GM20431 (cell line): ENCODE measurements around the gene CUEDC1.

Experiments used
- in situ Hi-C: fragments of 300-500 bp; cut with MseI, MboI; formaldehyde crosslinking; loops from one replicate; pipeline ENCODE4 v1.15.0; 2020; ENCODE audit warnings: low sequenced_read_pairs; ENCODE audit not compliant: unreplicated experiment

The CUEDC1 gene

DNA sequence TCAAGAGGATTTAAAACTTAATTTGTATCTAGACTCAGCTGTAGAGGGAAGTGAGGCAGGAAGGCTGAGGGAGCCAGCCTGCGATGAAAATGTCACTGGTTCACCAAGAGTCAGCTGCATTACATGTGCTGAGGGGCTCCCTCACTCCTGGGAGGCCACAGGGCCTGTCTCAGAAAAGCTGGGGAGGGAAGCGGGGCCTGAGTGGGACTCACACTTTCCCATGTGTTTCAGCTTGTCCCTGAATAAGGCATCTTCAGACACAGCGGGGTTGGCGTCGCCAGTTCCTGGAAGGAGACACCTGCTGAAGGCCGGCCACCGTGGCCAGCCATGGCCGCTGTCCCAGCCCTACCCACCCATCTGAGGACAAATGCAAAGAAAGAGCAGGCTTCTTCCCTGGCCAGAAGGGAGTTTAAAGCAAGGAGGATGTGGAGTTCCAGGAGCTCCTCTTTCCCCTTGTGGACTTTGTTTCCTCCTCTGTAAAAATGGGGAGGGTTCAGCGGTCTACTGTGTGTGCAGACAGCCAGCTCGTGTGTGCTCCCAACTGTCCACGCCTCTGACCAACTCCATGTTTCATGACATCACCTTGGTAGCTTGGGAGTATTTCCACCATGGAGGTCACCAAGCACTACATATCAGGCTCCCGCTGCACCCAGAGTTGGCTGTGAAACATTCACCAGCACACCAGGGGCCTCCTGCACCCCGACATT, 86.1 kb downstream of the CUEDC1 start:
- in situ Hi-C loops = no loop called here

DNA sequence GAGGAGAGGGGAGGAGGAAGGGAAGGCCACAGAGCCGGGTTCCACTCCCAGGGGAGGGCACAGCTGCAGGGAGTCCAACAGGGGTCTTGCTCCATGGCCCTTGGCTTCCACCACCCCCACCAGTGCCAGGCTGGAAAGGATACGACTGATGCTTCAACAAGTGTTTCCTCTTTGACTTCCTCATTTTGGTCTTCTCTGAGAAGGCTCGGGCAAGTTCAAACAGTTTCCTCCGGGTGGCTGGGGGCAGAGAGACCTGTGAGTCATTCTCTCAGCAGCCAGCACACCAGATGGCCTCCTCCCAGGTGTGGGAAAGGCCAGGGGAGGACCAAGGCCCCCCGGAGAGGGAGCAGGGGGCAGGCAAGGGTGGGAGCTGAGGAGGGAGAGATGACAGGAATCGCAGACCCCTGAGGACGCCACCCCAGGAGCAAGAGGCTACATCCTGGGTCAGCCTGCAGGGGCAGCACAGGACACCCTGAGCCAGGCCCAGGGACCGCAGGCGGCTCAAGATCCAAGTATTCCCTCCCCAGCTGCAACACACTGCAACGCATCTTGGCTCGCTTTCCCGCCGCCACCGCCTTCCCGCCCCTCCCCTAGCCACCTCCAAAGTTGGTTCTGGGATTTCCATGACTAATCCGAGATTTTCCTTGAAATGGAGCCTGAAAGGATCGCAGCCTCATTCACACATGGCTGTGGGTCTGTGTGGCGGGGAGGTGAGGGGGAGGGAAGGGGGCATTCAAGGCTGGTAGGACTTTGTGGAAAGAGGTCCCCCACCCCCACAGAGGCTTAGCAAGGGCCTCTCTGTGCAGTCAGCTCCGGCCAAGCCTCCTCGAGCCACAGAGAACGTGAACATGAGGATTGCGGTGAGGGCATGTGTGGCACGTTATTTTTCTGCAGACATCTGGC, 87.0 kb downstream of the CUEDC1 start:
- in situ Hi-C loops = no loop called here

DNA sequence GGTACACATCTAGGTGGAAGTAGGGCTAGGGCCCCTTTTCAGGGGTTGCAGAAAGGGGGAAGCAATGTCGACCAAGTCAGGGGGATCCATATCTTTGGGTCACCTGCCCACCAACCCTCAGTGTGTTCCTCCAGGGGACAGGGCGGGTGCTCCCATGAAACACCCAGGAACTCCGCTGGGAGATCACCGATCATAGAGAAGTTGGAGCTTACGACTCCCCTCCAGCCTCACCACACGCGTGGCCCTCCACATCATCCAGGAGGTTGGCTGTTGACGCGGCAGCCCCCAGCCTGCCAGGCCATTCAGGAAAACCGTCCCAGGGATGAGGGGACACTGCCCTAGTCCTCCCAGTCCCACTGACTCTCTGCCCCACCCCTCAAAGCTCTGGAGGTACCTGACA, 88.1 kb downstream of the CUEDC1 start:
- in situ Hi-C loops = no loop called here

DNA sequence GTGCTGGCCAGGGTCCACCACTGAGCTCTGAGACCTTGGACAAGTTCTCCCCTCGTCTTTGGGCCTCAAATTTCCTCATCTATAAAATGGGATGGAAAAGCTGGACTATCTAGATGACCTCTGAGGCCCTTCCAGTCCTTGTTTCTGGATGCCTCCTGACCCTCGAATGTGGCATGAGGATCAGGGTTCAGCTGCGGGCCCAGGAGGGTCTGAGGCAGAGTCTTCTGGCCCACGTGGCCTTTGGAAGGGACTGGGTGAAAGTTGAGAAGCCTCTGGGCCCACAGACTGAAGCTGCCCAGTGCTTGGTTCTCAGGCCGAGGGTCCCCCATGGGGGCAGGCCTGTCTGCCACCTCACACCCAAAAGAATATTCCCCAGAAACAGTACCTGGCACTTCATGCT, 88.5 kb downstream of the CUEDC1 start:
- in situ Hi-C loops = no loop called here

DNA sequence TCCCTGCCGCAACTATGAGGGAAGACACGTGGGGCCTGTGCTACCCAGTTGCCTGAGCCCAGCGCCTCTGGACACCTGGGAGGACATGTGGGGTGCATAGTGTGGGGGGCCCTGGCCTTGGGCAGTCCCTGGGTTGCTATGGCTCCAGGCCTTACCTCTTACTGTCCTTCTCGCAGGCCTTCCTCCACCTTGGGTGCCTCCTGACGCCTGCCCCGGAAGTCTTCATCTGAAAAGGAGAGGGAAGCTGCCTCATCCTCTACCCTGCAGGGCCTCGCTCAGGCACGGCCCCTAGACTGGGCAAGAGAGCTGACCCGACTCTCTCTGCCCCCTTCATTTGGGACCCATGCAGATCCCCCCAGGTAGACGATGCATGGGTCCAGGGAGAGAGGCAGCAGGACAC, 88.9 kb downstream of the CUEDC1 start:
- in situ Hi-C loops = no loop called here

DNA sequence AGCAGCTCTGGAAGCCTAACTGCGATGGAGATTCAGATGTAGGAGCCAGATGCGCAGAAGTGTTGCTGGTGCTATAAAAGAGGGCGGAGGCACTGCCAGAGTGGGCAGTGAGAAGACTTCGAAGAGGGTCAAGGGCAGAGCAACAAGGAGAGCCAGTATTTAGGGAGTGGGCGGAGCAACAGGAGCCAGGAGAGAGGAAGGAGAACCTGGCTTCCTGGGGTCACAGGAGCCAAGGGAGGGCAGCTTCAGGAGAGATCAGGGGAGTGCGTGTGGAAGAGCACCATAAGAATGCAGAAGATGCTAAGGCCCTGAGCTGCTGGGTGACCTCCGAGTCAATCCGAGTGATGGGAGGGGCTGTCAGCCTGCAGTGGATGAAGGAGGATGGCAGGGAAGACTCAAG, 90.9 kb downstream of the CUEDC1 start:
- in situ Hi-C loops = no loop called here

DNA sequence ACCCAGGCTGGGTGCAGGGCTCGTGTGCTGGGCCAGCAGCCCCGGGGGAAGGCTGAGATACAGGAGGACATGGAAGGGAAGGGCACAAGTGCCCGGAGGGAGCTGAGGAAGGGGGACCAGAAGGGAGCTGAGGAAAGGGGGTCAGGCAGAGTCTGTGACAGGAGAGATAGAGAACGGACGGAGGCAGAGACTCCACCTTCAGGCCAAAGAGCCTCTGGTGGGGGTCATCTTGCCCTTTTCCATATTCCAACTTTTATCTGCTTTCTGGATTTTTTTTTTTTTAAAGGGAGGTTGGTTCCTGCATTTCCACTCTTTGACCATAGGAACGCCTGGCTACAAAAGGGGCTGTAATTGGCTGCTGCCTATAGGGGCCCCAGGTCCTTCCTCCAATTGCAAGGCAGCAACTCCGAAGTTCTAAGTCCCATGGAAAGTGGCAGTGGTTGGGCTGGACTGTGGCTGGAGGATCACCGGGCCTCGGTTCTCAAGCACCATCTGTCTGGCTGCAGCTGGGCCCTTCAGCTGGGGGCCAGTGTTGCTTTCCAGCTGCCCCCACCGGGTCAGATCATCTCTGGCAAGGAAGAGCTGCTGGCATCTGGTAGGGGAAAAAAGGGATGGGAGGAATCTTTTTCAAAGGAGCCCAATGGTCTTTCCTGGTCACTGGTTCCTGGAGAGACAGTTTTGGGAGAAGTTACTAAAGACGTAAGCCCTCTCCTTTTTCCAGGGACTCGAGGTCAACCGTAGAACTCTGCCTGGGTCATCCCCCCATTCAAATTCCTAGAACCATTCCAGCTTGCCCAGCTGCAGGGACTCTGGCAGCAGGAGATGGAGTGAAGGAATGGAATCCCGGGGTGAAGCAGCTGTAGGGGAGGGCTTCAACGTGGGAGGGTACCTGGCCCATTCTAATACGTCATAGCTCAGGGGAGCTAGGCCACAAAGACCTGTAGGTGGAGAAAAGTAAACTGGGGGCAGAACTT, 92.2 kb downstream of the CUEDC1 start:
- in situ Hi-C loops = no loop called here

DNA sequence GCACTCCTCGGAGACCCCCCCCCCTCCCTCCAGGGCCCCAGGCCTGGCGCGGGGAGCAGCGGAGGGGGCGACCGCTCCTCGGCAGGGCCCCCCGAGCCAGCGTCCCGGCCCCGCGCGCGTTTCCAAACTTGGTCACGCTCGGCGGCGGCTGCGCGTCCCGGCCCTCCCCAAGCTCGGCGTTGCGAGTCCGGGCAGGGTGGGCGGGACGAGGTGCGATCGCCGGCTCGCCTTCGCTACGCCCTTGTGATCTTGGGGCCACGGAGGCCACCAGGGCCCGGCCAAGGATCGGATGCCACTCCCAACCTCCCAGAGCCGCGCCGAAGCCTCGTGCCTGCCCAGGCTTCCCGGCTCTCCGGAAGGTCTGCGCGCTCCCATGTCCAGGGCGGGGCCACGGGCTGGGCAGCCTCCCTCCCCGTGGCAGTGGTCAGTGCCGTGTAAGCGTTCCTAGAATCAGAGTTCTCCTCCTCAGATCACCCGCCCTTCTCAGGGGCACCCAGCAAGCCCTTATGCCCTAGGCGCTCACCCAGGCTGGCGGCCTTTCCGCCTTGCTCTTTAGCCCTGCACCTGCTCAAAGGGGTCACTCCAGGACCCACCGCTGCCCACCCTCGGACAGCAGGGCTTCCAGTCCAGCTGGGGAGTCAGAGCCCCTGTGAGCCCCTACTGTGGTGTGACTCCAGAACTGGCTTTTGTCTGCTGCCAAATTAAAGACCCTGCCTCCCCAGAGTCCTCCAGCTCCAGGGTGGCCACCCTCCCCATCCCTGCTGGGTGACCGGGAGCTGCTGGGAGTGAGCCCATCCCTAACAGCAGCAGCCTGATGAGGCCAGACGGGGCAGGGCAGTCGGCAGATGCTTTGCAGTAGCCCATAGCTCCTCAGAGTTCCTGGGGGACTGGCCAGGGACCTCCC, 93.2 kb downstream of the CUEDC1 start:
- in situ Hi-C loops = no loop called here

DNA sequence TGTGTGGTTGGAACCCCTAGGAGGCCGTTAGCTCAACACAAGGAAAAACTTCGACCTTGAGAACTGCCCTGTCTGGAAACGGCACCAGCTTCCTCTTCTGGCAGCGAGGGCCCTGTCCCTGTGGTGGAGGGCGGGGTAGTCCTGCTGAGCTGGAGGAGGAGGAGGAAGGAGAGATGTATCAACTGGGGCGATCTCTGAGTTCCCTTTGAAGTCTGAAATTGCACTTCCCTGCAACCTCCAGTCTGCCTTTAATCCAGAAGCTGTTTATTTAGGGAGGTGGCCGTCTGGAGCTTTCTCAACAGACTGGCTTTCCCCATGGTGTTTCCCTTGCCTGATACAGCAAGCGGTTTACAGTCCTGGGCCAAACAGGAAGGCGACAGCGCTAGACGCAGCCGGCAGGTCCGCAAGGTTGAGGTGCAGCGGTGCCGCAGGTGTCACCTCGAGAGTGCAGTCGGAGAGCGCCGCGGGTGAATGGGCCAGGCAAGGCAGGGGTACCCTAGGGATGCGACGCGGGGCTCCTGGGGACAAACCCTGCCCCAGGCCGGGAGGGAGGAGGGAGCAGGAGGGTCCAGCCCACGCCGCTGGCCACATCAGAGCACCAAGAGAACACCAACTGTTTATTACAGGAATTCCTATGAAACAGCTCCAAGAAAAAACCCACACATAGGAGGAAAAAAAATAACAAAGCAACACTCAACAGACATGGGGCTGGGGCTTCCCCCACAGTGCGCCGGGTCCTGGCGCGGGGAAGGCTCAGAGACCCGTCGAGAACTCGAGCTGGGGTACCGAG, 94.0 kb downstream of the CUEDC1 start:
- in situ Hi-C loops = no loop called here

DNA sequence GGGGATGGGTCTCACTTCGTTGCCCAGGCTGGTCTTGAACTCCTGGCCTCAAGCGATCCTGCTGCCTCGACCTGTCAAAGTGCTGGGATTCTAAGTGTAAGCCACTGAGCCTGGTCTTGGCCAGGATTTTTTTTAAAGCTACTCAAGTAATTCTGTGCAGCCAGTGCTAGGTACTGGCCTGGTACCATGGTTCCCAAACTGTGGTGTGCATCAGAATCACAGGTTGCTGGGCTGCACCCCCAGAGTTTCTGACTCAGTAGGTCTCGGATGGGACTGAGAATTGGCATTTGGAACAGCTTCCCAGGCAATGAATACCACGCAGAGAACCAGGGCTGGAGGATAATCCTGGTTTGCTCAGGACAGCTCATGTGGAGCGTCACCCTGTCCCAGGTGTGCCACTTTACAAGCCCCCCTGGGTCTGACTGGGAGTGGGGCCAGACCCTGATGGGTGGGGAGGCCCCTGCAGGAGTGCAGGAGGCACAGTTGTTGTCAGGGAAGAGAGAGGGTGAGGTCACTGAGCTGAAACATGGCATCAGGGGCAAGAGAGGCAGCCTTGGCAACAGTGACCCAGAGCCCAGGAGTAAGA, 94.7 kb downstream of the CUEDC1 start:
- in situ Hi-C loops = no loop called here

DNA sequence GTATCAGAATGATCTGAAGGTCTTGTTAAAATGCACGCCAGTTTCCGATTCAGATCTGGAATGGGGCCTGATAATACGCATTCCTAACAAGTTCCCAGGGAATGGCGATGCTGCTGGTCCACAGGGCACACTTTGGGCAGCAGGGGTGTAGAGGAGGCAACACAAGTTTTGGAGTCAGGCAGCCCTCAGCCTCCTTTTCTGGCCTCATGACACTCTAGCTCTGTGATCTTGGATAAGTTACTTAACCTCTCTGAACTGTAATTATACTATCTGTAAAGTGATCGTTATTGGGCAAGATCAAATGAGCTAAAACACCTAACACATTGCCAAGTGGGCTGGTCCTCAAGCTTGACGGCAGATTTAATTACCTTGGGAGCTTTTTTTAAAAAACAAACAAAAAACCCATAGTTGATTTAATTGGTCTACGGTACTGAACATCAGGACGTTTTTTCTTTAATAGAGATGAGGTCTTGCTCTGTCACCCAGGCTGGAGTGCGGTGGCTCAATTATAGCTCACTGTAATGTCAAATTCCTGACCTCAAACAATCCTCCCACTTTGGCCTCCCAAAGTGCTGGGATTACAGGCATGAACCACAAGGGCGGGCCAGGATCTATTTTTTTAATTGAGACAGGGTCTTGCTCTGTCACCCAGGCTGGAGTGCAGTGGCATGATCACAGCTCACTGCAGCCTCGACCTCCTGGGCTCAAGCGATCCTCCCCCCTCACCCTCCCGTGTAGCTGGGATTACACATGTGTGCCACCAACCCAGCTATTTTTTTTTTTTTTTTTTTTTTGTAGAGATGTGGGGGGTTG, 95.4 kb downstream of the CUEDC1 start:
- in situ Hi-C loops = loop anchor here (10.0 kb wide), 2 partner anchors 135 to 255 kb away; no protein-coding TSS in a partner anchor

DNA sequence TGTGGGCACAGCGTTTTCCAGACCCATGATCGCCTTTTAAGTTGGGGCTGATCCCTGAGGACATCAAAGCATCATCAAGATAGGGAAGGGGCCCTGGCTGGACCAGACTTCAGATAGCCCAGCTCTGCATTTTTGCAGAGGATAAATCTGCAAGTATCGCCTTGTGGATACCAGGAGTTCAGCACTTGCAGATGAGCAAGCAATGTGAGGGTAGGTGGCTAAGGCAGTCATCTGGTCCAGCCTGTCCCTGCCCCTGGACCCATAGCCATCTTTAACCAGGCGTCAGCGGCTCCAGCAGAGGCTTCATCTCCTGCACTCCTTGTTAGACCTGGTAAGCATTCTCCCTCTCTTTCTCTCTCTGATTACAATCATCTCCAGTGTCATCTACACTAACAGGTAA, 96.4 kb downstream of the CUEDC1 start:
- in situ Hi-C loops = loop anchor here (10.0 kb wide), 2 partner anchors 136 to 256 kb away; no protein-coding TSS in a partner anchor

DNA sequence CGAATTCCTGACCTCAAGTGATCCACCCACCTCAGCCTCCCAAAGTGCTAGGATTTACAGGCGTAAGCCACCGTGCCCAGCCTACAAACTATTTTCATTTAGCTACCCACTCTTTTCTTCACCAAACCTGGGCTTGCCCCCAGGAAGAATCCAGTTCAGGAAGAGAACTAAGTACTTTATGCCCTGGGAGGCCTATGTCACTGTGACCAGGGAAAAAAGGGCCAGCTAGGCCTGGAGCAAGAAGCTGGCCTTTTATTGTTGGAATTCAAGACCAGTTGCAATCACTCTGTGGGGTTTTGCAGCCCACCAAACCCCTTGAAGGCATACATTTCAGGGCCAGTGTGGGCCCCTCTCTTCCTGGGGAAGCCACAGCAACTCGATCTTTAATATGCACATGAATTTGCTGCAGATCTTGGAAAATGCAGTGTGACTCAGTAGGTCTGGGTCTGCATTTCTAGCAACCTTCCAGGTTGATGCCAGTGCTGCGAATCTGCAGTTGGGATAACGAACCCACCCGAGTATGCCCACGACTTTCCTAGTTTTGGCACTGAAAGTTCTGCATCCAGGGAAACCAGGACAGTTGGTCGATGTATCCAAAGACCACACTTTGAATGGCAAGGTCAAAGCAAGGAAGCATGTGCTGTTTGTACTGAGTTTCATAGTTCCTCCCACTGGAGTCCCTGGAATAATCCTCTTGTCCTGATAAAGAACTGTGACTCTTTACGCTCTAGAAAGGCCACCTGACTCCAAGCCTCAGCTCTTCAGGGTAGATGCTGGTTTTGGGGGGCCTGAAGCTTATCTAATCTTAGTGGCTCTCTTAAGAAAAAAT, 98.2 kb downstream of the CUEDC1 start:
- in situ Hi-C loops = loop anchor here (10.0 kb wide), 2 partner anchors 138 to 258 kb away; no protein-coding TSS in a partner anchor

DNA sequence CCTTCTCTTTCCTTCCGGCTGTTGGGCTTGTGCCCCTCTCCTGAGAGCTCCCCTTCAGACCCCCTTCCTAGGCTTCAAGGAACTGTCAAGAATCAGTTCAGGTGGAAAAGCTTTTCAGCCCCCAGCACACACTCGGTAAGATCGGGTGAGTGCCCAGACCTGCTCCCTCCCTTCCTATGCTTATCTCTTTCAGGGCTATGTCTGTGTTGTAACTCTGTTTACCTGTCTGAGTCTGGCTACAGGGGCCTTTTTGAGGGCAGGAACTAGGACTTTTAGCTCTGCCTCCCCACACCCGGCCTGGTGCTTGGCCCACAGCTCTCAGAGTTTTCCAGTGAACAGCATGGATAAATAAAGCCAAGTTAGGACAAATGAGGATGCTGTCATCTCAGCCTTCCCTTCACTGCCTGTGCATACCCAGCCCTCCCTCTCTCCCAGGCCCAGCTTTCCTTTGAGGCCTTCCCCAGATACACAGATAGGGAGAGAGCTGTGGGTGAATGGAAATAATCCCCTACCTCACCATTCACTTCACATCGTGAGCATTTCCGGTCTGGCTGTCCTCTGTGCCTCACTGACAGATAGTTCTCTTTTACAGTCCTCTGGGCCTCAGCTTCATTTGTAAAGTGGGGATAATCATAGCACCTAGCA, 99.7 kb downstream of the CUEDC1 start:
- in situ Hi-C loops = loop anchor here (10.0 kb wide), 2 partner anchors 139 to 259 kb away; no protein-coding TSS in a partner anchor

DNA sequence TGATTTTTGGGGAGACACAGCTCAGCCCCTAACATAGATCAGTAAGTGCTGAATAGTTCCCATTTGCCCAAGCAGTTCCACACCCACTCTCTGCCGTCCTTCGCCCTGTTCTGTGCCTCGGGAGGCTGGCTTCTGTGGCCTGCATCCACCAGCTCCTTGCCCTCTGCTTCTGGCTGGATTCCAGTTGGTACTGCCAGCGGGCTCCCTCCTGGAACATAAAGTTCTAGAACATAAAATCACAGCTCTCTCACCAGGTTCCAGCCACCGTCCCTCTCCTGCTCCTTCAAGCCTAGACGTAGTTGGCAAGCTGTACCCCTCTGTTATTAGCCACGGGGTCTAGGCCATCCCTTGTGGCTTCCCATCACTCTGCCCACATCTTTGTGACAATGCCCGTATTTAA, 101.5 kb downstream of the CUEDC1 start:
- in situ Hi-C loops = loop anchor here (10.0 kb wide), 2 partner anchors 141 to 261 kb away; no protein-coding TSS in a partner anchor

DNA sequence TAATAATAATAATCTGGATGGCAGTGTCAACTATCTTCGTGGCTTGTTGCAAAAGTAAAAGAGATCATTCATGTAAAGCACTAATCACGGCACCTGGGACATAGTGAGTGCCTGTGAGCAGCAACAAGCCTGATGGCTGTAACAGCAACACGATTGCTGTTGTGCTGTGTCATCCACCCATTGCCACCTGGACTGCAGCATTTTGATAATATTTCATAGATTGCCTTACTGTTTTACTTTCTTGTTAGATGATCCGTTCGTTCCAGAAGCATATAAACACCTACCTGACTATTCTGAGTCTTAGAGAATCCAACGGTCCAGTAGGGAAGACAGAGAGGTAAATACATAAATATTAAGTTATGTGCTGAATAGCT, 102.3 kb downstream of the CUEDC1 start:
- in situ Hi-C loops = loop anchor here (10.0 kb wide), 2 partner anchors 142 to 262 kb away; no protein-coding TSS in a partner anchor
